Left lung (tissue), 10 donors: ENCODE data around the gene KCTD10. TPM values are rescaled to one million over a fixed set of nuclear protein-coding genes. Genes with fewer than 3 reads are reported as not detected.

Experiments used
- ATAC-seq: fragments of 200-7000 bp; cut with Tn5 transposase; one replicate; pipeline ENCODE4 v1.9.1; 2020; ENCODE audit warnings: moderate library complexity
- DNase-seq, 4 donors: peaks; one replicate each; pipeline ENCODE4 v3.0.0-alpha.2; 2013 to 2020
- H3K27ac ChIP-seq, 2 donors: fragments of 200-600 bp; sonication (generic) in 1 of 2; one replicate each; pipeline versions ENCODE4 v1.5.0 to v1.8.0; 2020 to 2021
- H3K27me3 ChIP-seq, 2 donors: fragments of 200-600 bp; sonication (generic) in 1 of 2; one replicate each; pipeline versions ENCODE4 v1.5.0 to v1.8.0; 2020 to 2021
- H3K36me3 ChIP-seq, 2 donors: fragments of 200-600 bp; sonication (generic) in 1 of 2; one replicate each; pipeline versions ENCODE4 v1.5.0 to v1.8.0; 2020 to 2021
- H3K4me1 ChIP-seq, 2 donors: fragments of 200-600 bp; one replicate each; pipeline ENCODE4 v1.8.0; 2021
- H3K4me3 ChIP-seq, 2 donors: fragments of 200-600 bp; sonication (generic) in 1 of 2; one replicate each; pipeline versions ENCODE4 v1.5.0 to v1.8.0; 2020 to 2021; ENCODE audit warnings: mild to moderate bottlenecking in 1 of 2
- H3K9me3 ChIP-seq, 2 donors: fragments of 200-600 bp; sonication (generic) in 1 of 2; one replicate each; pipeline versions ENCODE4 v1.5.0 to v1.8.0; 2020 to 2021
- CTCF ChIP-seq, 2 donors: fragments of 200-600 bp; sonication (generic) in 1 of 2; IDR thresholded peaks; one replicate each; pipeline versions ENCODE4 v1.5.0 to v1.8.0; 2021; ENCODE audit warnings: antibody characterized with exemption in 2 of 2
- intact Hi-C, 2 donors: fragments of 100-400 bp; cut with DNase I; formaldehyde crosslinking; loops; one replicate each; pipeline versions ENCODE4 v1.11.2 to v1.14.2; 2022
- polyA plus RNA-seq, 6 donors: library from polyadenylated mRNA; unstranded; fragments of 120-200 nt; gene quantifications; one replicate each; pipeline ENCODE4 v1.2.1, GENCODE V29; 2013; ENCODE audit not compliant: insufficient read length in 6 of 6
- total RNA-seq, 2 donors: library from RNA; stranded (reverse); fragmentation: NEBNext Ultra II Directional; extraction: Animal tissue kit (Norgen Biotek cat#: 25700); gene quantifications; one replicate each; pipeline ENCODE4 v1.2.1, GENCODE V29; 2021
- donor health status: DM: no; HTN: yes; CAD: no.
- donor health status: DM: no; HTN: no; CAD: no.

KCTD10 gene
- total and polyA plus RNA-seq, 8 donors, result 42.7 to 68.2 (median 49.7) TPM

GRCh38 chr12:109492371-109492770 lies 15.3 kb upstream of the KCTD10 start:
- no peaks in the 10 kb centered on the region for H3K9me3 ChIP-seq
- TF ChIP-seq CTCF (IDR thresholded peaks at IDR 0.05), result no peak
- H3K36me3 ChIP-seq, result peaks cover 0 to 96% of the 10 kb centered on the region in 2 donors
- no peak overlapping the region for H3K27ac ChIP-seq
- intact Hi-C loops, result no loop called here
- H3K27me3 ChIP-seq, result no peaks in the 10 kb centered on the region
- no peak overlapping the region for H3K4me3 ChIP-seq
- ATAC-seq (no peak), DNase-seq (no peak)
- H3K4me1 ChIP-seq, result no peaks in the 10 kb centered on the region

- Histone ChIP-seq H3K4me1 (no peaks in the 10 kb centered on the region), H3K36me3 (peaks cover 0 to 100% of the 10 kb centered on the region in 2 donors), H3K4me3 (no peak overlapping the region), H3K27me3 (no peaks in the 10 kb centered on the region), H3K9me3 (no peaks in the 10 kb centered on the region), H3K27ac (no peak overlapping the region)
- intact Hi-C loops, result no loop called here
- DNase-seq (no peak), ATAC-seq (no peak)
- no peak for TF ChIP-seq CTCF (IDR thresholded peaks at IDR 0.05)
Measured at GRCh38 chr12:109491671-109492070, 14.6 kb upstream of the KCTD10 start.

- no peak overlapping the region for H3K27ac ChIP-seq
- peaks cover 0 to 100% of the 10 kb centered on the region in 2 donors for H3K36me3 ChIP-seq
- intact Hi-C loops, result no loop called here
- no peaks in the 10 kb centered on the region for H3K4me1 ChIP-seq
- H3K27me3 ChIP-seq, result no peaks in the 10 kb centered on the region
- no peak overlapping the region for H3K4me3 ChIP-seq
- no peaks in the 10 kb centered on the region for H3K9me3 ChIP-seq
- no peak for ATAC-seq
- DNase-seq, result no peak
- TF ChIP-seq CTCF (IDR thresholded peaks at IDR 0.05), result no peak
Measured at GRCh38 chr12:109489955-109490565, 13.0 kb upstream of the KCTD10 start.

GRCh38 chr12:109489016-109489954 lies 12.2 kb upstream of the KCTD10 start:
- no peak for ATAC-seq
- Histone ChIP-seq H3K27ac (no peak overlapping the region), H3K4me1 (no peaks in the 10 kb centered on the region), H3K36me3 (peaks cover 0 to 100% of the 10 kb centered on the region in 2 donors), H3K9me3 (no peaks in the 10 kb centered on the region), H3K4me3 (no peak overlapping the region), H3K27me3 (no peaks in the 10 kb centered on the region)
- intact Hi-C loops, result no loop called here
- TF ChIP-seq CTCF (IDR thresholded peaks at IDR 0.05), result no peak
- DNase-seq, result no peak

- intact Hi-C loops, result no loop called here
- Histone ChIP-seq H3K36me3 (peaks cover 0 to 100% of the 10 kb centered on the region in 2 donors), H3K27me3 (no peaks in the 10 kb centered on the region), H3K4me3 (no peak overlapping the region), H3K9me3 (no peaks in the 10 kb centered on the region), H3K27ac (no peak overlapping the region), H3K4me1 (no peaks in the 10 kb centered on the region)
- no peak for TF ChIP-seq CTCF (IDR thresholded peaks at IDR 0.05)
- ATAC-seq, result no peak
- DNase-seq, result no peak
Measured at GRCh38 chr12:109488051-109488665, 11.1 kb upstream of the KCTD10 start.
